ENCODE results near the gene UBE3B. TPM values are rescaled to one million over a fixed set of nuclear protein-coding genes. Genes with fewer than 3 reads are reported as not detected.

The UBE3B gene
- polyA plus RNA-seq, 3 donors = 14.4 to 25.9 (median 18.2) TPM

DNA sequence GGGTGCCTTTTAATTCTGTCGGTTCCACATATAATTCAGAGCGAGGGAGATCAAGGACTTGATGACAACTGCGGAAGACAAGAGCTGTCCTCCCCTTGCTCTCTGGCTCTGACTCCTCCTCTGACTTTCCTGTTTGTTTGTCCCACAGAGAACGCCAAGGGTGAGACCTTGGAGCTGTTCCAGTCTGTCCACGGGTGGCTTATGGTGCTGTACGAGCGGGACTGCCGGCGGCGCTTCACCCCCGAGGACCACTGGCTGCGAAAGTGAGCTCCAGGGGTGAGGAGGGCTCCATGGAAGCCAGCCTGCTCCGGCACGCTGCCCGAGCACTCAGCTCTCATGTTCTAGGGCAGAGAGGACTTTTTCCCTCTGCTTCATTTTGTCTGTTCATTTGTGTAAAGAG is 32.8 kb downstream of the UBE3B start:
- Histone ChIP-seq H3K9me3 (replicated peaks in 1 of 2; ENCODE audit: control insufficient read depth in 1 of 2, insufficient read depth in 1 of 2, low read length in 2 of 2) (no peaks in the 10 kb centered on the region), H3K4me1 (ENCODE audit: control insufficient read depth in 1 of 2, insufficient read depth in 2 of 2, low read length in 2 of 2) (no peaks in the 10 kb centered on the region), H3K36me3 (replicated peaks in 1 of 2; ENCODE audit: control insufficient read depth in 1 of 2, insufficient read depth in 2 of 2, low read length in 2 of 2) (peaks cover 95 to 100% of the 10 kb centered on the region in 2 donors), H3K4me2 (replicated peaks; ENCODE audit: extremely low read depth, low read length, poor library complexity, severe bottlenecking) (no peak overlapping the region), H2AFZ (ENCODE audit: insufficient read depth, low read depth, low read length, poor library complexity, severe bottlenecking) (no peak overlapping the region), H3K27ac (ENCODE audit: low read depth in 1 of 2, low read length in 2 of 2) (no peak overlapping the region), H3K4me3 (replicated peaks in 1 of 3; ENCODE audit: low read depth in 2 of 3, low read length in 3 of 3) (no peak overlapping the region), H3K79me2 (ENCODE audit: insufficient read depth, low read length) (no peaks in the 10 kb centered on the region), H3K9ac (ENCODE audit: insufficient read depth, low read length, poor library complexity, severe bottlenecking) (no peak overlapping the region), H3K27me3 (ENCODE audit: control insufficient read depth in 2 of 2, insufficient read depth in 2 of 2, low read length in 2 of 2) (no peaks in the 10 kb centered on the region), H4K20me1 (ENCODE audit: insufficient read depth, low read length) (no peaks in the 10 kb centered on the region)
- TF ChIP-seq CTCF (IDR thresholded peaks at IDR 0.05) = no peak
- no peaks in the 10 kb centered on the region for H3K9me3 Mint-ChIP-seq
- H3K36me3 Mint-ChIP-seq = peaks cover 85 to 97% of the 10 kb centered on the region in 2 donors
- no peaks in the 10 kb centered on the region for H3K4me1 Mint-ChIP-seq
- WGBS (ENCODE audit: insufficient coverage) = 96% methylated on average over 11 of the region's 15 CpGs
- no peak overlapping the region for H3K4me3 Mint-ChIP-seq
- no peak for DNase-seq
- H3K27me3 Mint-ChIP-seq (ENCODE audit: low read depth in 3 of 3) = no peaks in the 10 kb centered on the region
- peak overlapping the region in 1 of 7 donors; percentile 34 for H3K27ac Mint-ChIP-seq
- intact Hi-C loops (cut with micrococcal nuclease) = no loop called here

- no peaks in the 10 kb centered on the region for H3K4me1 ChIP-seq (ENCODE audit: control insufficient read depth in 1 of 2, insufficient read depth in 2 of 2, low read length in 2 of 2)
- no peaks in the 10 kb centered on the region for H3K27me3 ChIP-seq (ENCODE audit: control insufficient read depth in 2 of 2, insufficient read depth in 2 of 2, low read length in 2 of 2)
- H3K4me3 Mint-ChIP-seq = no peak overlapping the region
- H3K27ac Mint-ChIP-seq = no peak overlapping the region
- H3K9ac ChIP-seq (ENCODE audit: insufficient read depth, low read length, poor library complexity, severe bottlenecking) = no peak overlapping the region
- H3K4me3 ChIP-seq (replicated peaks in 1 of 3; ENCODE audit: low read depth in 2 of 3, low read length in 3 of 3) = no peak overlapping the region
- no peaks in the 10 kb centered on the region for H3K9me3 Mint-ChIP-seq
- peaks cover 88 to 98% of the 10 kb centered on the region in 2 donors for H3K36me3 ChIP-seq (replicated peaks in 1 of 2; ENCODE audit: control insufficient read depth in 1 of 2, insufficient read depth in 2 of 2, low read length in 2 of 2)
- no peaks in the 10 kb centered on the region for H3K4me1 Mint-ChIP-seq
- H3K4me2 ChIP-seq (replicated peaks; ENCODE audit: extremely low read depth, low read length, poor library complexity, severe bottlenecking) = no peak overlapping the region
- intact Hi-C loops (cut with micrococcal nuclease) = no loop called here
- peaks cover 85 to 97% of the 10 kb centered on the region in 2 donors for H3K36me3 Mint-ChIP-seq
- no peak for DNase-seq
- no peaks in the 10 kb centered on the region for H3K9me3 ChIP-seq (replicated peaks in 1 of 2; ENCODE audit: control insufficient read depth in 1 of 2, insufficient read depth in 1 of 2, low read length in 2 of 2)
- H2AFZ ChIP-seq (ENCODE audit: insufficient read depth, low read depth, low read length, poor library complexity, severe bottlenecking) = no peak overlapping the region
- H3K27me3 Mint-ChIP-seq (ENCODE audit: low read depth in 3 of 3) = no peaks in the 10 kb centered on the region
- no peak overlapping the region for H3K27ac ChIP-seq (ENCODE audit: low read depth in 1 of 2, low read length in 2 of 2)
- WGBS (ENCODE audit: insufficient coverage) = 91% methylated on average over 1 of the region's 1 CpG
- no peak for TF ChIP-seq CTCF (IDR thresholded peaks at IDR 0.05)
- H3K79me2 ChIP-seq (ENCODE audit: insufficient read depth, low read length) = no peaks in the 10 kb centered on the region
- no peaks in the 10 kb centered on the region for H4K20me1 ChIP-seq (ENCODE audit: insufficient read depth, low read length)
These were observed 35.2 kb downstream of the UBE3B start for GRCh38 chr12:109512608-109513007.

Measured in CD14-positive monocyte (primary cell).